Omental fat pad (tissue), 4 donors: ENCODE measurements around the gene ZNF616. TPM values are rescaled to one million over a fixed set of nuclear protein-coding genes. Genes with fewer than 3 reads are reported as not detected.

Experiments
- ATAC-seq: fragments of 150-250 bp; one replicate; pipeline ENCODE4 v1.9.1; 2016; ENCODE audit warnings: mild to moderate bottlenecking, moderate library complexity; ENCODE audit not compliant: low FRiP score
- DNase-seq: peaks from one replicate; pipeline ENCODE4 v3.0.0-alpha.2; 2019; ENCODE audit warnings: low spot score
- CTCF ChIP-seq, 3 donors: fragments of 450-650 bp; IDR thresholded peaks; one replicate each; pipeline ENCODE4 v1.5.1; 2016 to 2017; ENCODE audit warnings: antibody characterized with exemption in 3 of 3, mild to moderate bottlenecking in 3 of 3, moderate library complexity in 2 of 3
- total RNA-seq, 4 donors: library from RNA; depleted of rRNA; stranded (reverse); fragments of >200 nt; gene quantifications; one replicate each; pipeline ENCODE4 v1.1.0, GENCODE V29; 2016

ZNF616 gene
- 1 to 10 TPM; 3.0 to 7.1 (median 6.1) TPM for total RNA-seq

- peak in 1 of 3 donors; percentile 61 for TF ChIP-seq CTCF (IDR thresholded peaks at IDR 0.05)
- DNase-seq (peak; percentile 72), ATAC-seq (peak; percentile 68)
These were observed at the start of gene ZNF616 for GRCh38 chr19:52139252-52140031. Gene ZNF616, minus strand, starts transcription at chr19:52139938. Its CDS starts 9,426 bp downstream, at chr19:52130512.

- ATAC-seq (peak; percentile 3), DNase-seq (peak; percentile 38)
- no peak for TF ChIP-seq CTCF (IDR thresholded peaks at IDR 0.05)
These were observed 49.3 kb upstream of the ZNF616 start for GRCh38 chr19:52188822-52189734.

- TF ChIP-seq CTCF (IDR thresholded peaks at IDR 0.05), result no peak
- ATAC-seq, result no peak
- DNase-seq, result no peak
These were observed 47.7 kb upstream of the ZNF616 start for GRCh38 chr19:52187407-52187806.

GRCh38 chr19:52176574-52176973 lies 36.8 kb upstream of the ZNF616 start:
- ATAC-seq, result no peak
- no peak for TF ChIP-seq CTCF (IDR thresholded peaks at IDR 0.05)
- DNase-seq, result no peak

- TF ChIP-seq CTCF (IDR thresholded peaks at IDR 0.05), result no peak
- ATAC-seq, result no peak
- DNase-seq, result no peak
These were observed 32.6 kb upstream of the ZNF616 start for GRCh38 chr19:52172347-52172746.

- ATAC-seq, result peak; percentile 95
- DNase-seq, result peak; percentile 80
- no peak for TF ChIP-seq CTCF (IDR thresholded peaks at IDR 0.05)
These were observed 31.8 kb upstream of the ZNF616 start, which contains the start of gene ZNF836 for GRCh38 chr19:52171321-52172169. Gene ZNF836, minus strand, starts transcription at chr19:52171621. Its CDS starts 3,549 bp downstream, at chr19:52168072.
